Adrenal gland (tissue), 5 donors: Measurements from ENCODE around the gene EPC2.

Experiments
- POLR2A ChIP-seq, 2 donors: fragments of 450-650 bp; IDR thresholded peaks; one replicate each; pipeline ENCODE4 v1.6.1; 2017; ENCODE audit warnings: antibody characterized with exemption in 2 of 2, mild to moderate bottlenecking in 2 of 2, moderate library complexity in 1 of 2
- TF ChIP-seq, protein P1 (sequence below), 6 experiments: fragments of 450-650 bp in 4 of 6; fragments of 200-600 bp in 2 of 6; sonication (generic) in 1 of 6; IDR thresholded peaks; 1 replicate in 5 of 6; 2 replicates in 1 of 6; pipeline versions ENCODE4 v1.5.1 to v1.8.0; 2016 to 2021; ENCODE audit warnings: antibody characterized with exemption in 6 of 6, mild to moderate bottlenecking in 2 of 6, moderate library complexity in 1 of 6
- donor health status: DM: no; HTN: no; CAD: no.

DNA sequence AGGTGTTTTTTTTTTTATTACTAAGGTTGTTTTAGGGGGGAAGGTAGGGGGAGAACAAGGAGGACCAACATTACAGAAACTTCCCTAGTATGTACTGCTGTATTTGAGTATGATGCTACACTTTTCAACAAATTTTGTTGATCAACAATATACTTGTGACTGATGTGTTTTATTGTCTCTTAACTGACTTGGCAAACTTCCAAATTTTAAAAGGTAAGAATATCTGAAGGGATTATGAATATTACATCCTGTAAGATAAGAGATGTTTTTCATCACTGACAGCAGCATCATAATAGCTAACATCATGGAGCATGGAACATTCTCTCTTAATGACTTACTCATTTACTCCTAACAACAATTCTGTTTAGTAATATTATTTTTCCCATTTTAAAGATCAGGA lies 144.5 kb downstream of the EPC2 start:
- TF ChIP-seq, protein P1, sequence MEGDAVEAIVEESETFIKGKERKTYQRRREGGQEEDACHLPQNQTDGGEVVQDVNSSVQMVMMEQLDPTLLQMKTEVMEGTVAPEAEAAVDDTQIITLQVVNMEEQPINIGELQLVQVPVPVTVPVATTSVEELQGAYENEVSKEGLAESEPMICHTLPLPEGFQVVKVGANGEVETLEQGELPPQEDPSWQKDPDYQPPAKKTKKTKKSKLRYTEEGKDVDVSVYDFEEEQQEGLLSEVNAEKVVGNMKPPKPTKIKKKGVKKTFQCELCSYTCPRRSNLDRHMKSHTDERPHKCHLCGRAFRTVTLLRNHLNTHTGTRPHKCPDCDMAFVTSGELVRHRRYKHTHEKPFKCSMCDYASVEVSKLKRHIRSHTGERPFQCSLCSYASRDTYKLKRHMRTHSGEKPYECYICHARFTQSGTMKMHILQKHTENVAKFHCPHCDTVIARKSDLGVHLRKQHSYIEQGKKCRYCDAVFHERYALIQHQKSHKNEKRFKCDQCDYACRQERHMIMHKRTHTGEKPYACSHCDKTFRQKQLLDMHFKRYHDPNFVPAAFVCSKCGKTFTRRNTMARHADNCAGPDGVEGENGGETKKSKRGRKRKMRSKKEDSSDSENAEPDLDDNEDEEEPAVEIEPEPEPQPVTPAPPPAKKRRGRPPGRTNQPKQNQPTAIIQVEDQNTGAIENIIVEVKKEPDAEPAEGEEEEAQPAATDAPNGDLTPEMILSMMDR (IDR thresholded peaks at IDR 0.05), result no peak
- no peak for TF ChIP-seq POLR2A (IDR thresholded peaks at IDR 0.05)
